ENCODE results near the gene OR1I1. TPM values are rescaled to one million over a fixed set of nuclear protein-coding genes. Genes with fewer than 3 reads are reported as not detected.

OR1I1 gene
- total RNA-seq, 1 experiment from 2014 or later, result not detected

GRCh38 chr19:15128162-15128770, 46.3 kb downstream of the OR1I1 start:
- no peaks in the 10 kb centered on the region for H3K9me3 ChIP-seq (ENCODE audit: control insufficient read depth in 1 of 2, insufficient read depth in 1 of 2, low read depth in 1 of 2, low read length in 2 of 2)

More at GRCh38 chr19:15128162-15128770, 46.3 kb downstream of the OR1I1 start:
- ChIA-PET RAD21 (ENCODE audit: low non-redundant PET in 1 of 2, low total read pairs in 2 of 2, uncharacterized antibody in 2 of 2, unreplicated experiment in 2 of 2) (no interaction called here), POLR2A (no interaction called here), CTCF (no interaction called here)
- Histone ChIP-seq H3K27me3 (ENCODE audit: insufficient read depth, low read length) (no peaks in the 10 kb centered on the region), H3K27ac (ENCODE audit: low read depth, low read length) (no peak overlapping the region), H3K79me2 (ENCODE audit: insufficient read depth, low read length) (peaks cover 22% of the 10 kb centered on the region), H3K9ac (ENCODE audit: low read length) (no peak overlapping the region), H3K36me3 (ENCODE audit: control insufficient read depth in 1 of 2, insufficient read depth in 2 of 2, low read length in 2 of 2) (no peaks in the 10 kb centered on the region), H3K4me1 (ENCODE audit: control insufficient read depth in 1 of 2, insufficient read depth in 2 of 2, low read length in 2 of 2) (peaks cover 12 to 30% of the 10 kb centered on the region in 2 experiments; a peak in 3 of 4 replicates), H3K4me3 (replicated peaks in 1 of 2; ENCODE audit: low read depth in 1 of 2, low read length in 2 of 2) (no peak overlapping the region), H3K9me2 (ENCODE audit: insufficient read depth) (no peaks in the 10 kb centered on the region), H3K4me2 (ENCODE audit: low read length) (no peak overlapping the region), H2AFZ (ENCODE audit: low read depth, low read length, poor library complexity, severe bottlenecking) (no peak overlapping the region), H4K20me1 (ENCODE audit: insufficient read depth) (no peaks in the 10 kb centered on the region)
- ATAC-seq (no peak), DNase-seq (ENCODE audit: low read depth, low spot score) (no peak)
- TF ChIP-seq FOSL1 (IDR thresholded peaks at IDR 0.05; ENCODE audit: low read depth), result no peak
- no peak for TF ChIP-seq MAX (IDR thresholded peaks at IDR 0.05)
- no peak for TF ChIP-seq POLR2A (IDR thresholded peaks at IDR 0.05; ENCODE audit: borderline replicate concordance, extremely low read depth, insufficient read depth, insufficient read length)
- no peak for TF ChIP-seq CEBPB (IDR thresholded peaks at IDR 0.05; ENCODE audit: low read depth)
- no peak for TF ChIP-seq TCF7L2 (IDR thresholded peaks at IDR 0.05; ENCODE audit: borderline replicate concordance, extremely low read depth, insufficient read depth, insufficient read length)
- no peak for TF ChIP-seq SIN3A (IDR thresholded peaks at IDR 0.05; ENCODE audit: low read depth)
- TF ChIP-seq EZH2phosphoT487 (IDR thresholded peaks at IDR 0.05; ENCODE audit: borderline replicate concordance), result no peak
- no peak for TF ChIP-seq ATF3 (IDR thresholded peaks at IDR 0.05)
- no peak for TF ChIP-seq RAD21 (IDR thresholded peaks at IDR 0.05; ENCODE audit: low read depth)
- TF ChIP-seq EZH2 (IDR thresholded peaks at IDR 0.05), result no peak
- no peak for TF ChIP-seq REST (IDR thresholded peaks at IDR 0.05; ENCODE audit: low read depth)
- intact Hi-C loops (cut with micrococcal nuclease), result no loop called here
- BruUV-seq (replicated peaks), result no TSS peak

Data from HCT116 (cell line).